HepG2 (cell line): ENCODE data around the gene HIF1AN. TPM values are rescaled to one million over a fixed set of nuclear protein-coding genes. Genes with fewer than 3 reads are reported as not detected.

Source experiments
- ATF4 ChIP-seq, 2 experiments: fragments of 450-650 bp in 1 of 2; sonication (generic) in 1 of 2; formaldehyde crosslinking; IDR thresholded peaks; 2 replicates each; pipeline versions ENCODE4 v1.5.0 to v1.8.0; 2020 to 2022; ENCODE audit warnings: mild to moderate bottlenecking in 1 of 2, missing genetic modification reagents in 1 of 2
- DZIP1 ChIP-seq: sonication (generic); formaldehyde crosslinking; IDR thresholded peaks from 2 replicates; pipeline ENCODE4 v1.5.0; 2020; ENCODE audit warnings: mild to moderate bottlenecking, missing genetic modification reagents
- FOXP1 ChIP-seq, 2 experiments: fragments of 450-650 bp in 1 of 2; IDR thresholded peaks; 2 replicates each; pipeline ENCODE4 v1.6.1; 2017 to 2018; ENCODE audit warnings: antibody characterized with exemption in 1 of 2
- GLI4 ChIP-seq: sonication (generic); formaldehyde crosslinking; IDR thresholded peaks from 2 replicates; pipeline ENCODE4 v1.5.1; 2020; ENCODE audit warnings: missing genetic modification reagents, mild to moderate bottlenecking, moderate library complexity, borderline replicate concordance
- HMG20B ChIP-seq: conservative IDR thresholded peaks from 2 replicates; pipeline ENCODE4 v1.6.1; 2016; ENCODE audit warnings: missing genetic modification reagents, missing compliant biosample characterization
- MATR3 ChIP-seq: sonication (generic); formaldehyde crosslinking; IDR thresholded peaks from 2 replicates; pipeline ENCODE4 v1.4.0; 2020; ENCODE audit warnings: missing genetic modification reagents
- MLLT10 ChIP-seq: sonication (generic); formaldehyde crosslinking; IDR thresholded peaks from 2 replicates; pipeline ENCODE4 v1.4.0; 2020; ENCODE audit warnings: missing genetic modification reagents
- MTA1 ChIP-seq: sonication (generic); formaldehyde crosslinking; IDR thresholded peaks from 2 replicates; pipeline ENCODE4 v1.4.0; 2020; ENCODE audit warnings: missing genetic modification reagents, mild to moderate bottlenecking, borderline replicate concordance
- MTF2 ChIP-seq: sonication (generic); formaldehyde crosslinking; IDR thresholded peaks from 2 replicates; pipeline ENCODE4 v1.5.0; 2020; ENCODE audit warnings: missing genetic modification reagents, borderline replicate concordance
- NFAT5 ChIP-seq: sonication (generic); formaldehyde crosslinking; IDR thresholded peaks from 2 replicates; pipeline ENCODE4 v1.4.0; 2020; ENCODE audit warnings: missing genetic modification reagents
- RBAK ChIP-seq: sonication (generic); formaldehyde crosslinking; IDR thresholded peaks from 2 replicates; pipeline ENCODE4 v1.5.1; 2020; ENCODE audit warnings: mild to moderate bottlenecking, missing genetic modification reagents
- STAT5B ChIP-seq: sonication (generic); formaldehyde crosslinking; IDR thresholded peaks from 2 replicates; pipeline ENCODE4 v1.4.0; 2020; ENCODE audit warnings: missing genetic modification reagents
- TCF7L2 ChIP-seq: IDR thresholded peaks from 2 replicates; pipeline ENCODE4 v1.6.1; 2011; ENCODE audit warnings: mild to moderate bottlenecking, low read depth, low read length, moderate library complexity
- TRAFD1 ChIP-seq: sonication (generic); formaldehyde crosslinking; IDR thresholded peaks from 2 replicates; pipeline ENCODE4 v1.5.1; 2020; ENCODE audit warnings: missing genetic modification reagents, mild to moderate bottlenecking, borderline replicate concordance
- ZMAT5 ChIP-seq: sonication (generic); formaldehyde crosslinking; IDR thresholded peaks from 2 replicates; pipeline ENCODE4 v1.5.0; 2020; ENCODE audit warnings: mild to moderate bottlenecking, low read depth, missing genetic modification reagents, borderline replicate concordance
- ZNF296 ChIP-seq: sonication (generic); formaldehyde crosslinking; conservative IDR thresholded peaks from 2 replicates; pipeline ENCODE4 v1.5.0; 2020; ENCODE audit warnings: mild to moderate bottlenecking, missing genetic modification reagents
- ZNF3 ChIP-seq: IDR thresholded peaks from 2 replicates; pipeline ENCODE4 v1.7.0; 2017; ENCODE audit warnings: inconsistent platforms
- ZNF510 ChIP-seq: sonication (generic); formaldehyde crosslinking; IDR thresholded peaks from 2 replicates; pipeline ENCODE4 v1.4.0; 2020; ENCODE audit warnings: low read depth, mild to moderate bottlenecking, missing genetic modification reagents
- polyA plus RNA-seq, 8 experiments: library from polyadenylated mRNA; depleted of rRNA in 3 of 8; stranded (reverse) in 7 of 8; unstranded in 1 of 8; fragments of >200 nt; fragmentation: Illumina TruSeq in 4 of 8; extraction: Trizol in 4 of 8; gene quantifications; 2 replicates each; pipeline versions ENCODE4 v1.2.1 to v1.2.3, GENCODE V29; 2011 to 2016; ENCODE audit warnings: low read depth in 4 of 8, missing spikeins in 1 of 8, mixed read lengths in 1 of 8; ENCODE audit not compliant: insufficient read depth in 1 of 8
- total RNA-seq, 5 experiments: library from RNA; depleted of rRNA; stranded (reverse); fragments of >200 nt; fragmentation: Illumina TruSeq; extraction: Trizol; gene quantifications; 2 replicates each; pipeline ENCODE4 v1.2.3, GENCODE V29; 2016; ENCODE audit warnings: low read depth in 1 of 5

The HIF1AN gene
- total and polyA plus RNA-seq, 2 of the 13 experiments (the other 11 are each of a cell fraction or from before 2014, with no cell fraction given) = 8.6 to 10.7 TPM

- TF ChIP-seq NFAT5 = no peak
- no peak for TF ChIP-seq ATF4 (CRISPR knock-in tag; IDR thresholded peaks at IDR 0.05)
- no peak for TF ChIP-seq MLLT10 (CRISPR knock-in tag)
- TF ChIP-seq ZNF3 (CRISPR knock-in tag) = no peak
- TF ChIP-seq ZNF510 (CRISPR knock-in tag) = no peak
- TF ChIP-seq TRAFD1 (CRISPR knock-in tag) = 0 out of 2 replicates have a peak, but pooled peaks have one; percentile 42
- no peak for TF ChIP-seq MATR3 (CRISPR knock-in tag)
- no peak for TF ChIP-seq STAT5B
- TF ChIP-seq RBAK (CRISPR knock-in tag) = no peak
- TF ChIP-seq MTF2 (CRISPR knock-in tag) = no peak
- no peak for TF ChIP-seq ZNF296 (CRISPR knock-in tag)
- TF ChIP-seq GLI4 (CRISPR knock-in tag) = no peak
- no peak for TF ChIP-seq FOXP1 (IDR thresholded peaks at IDR 0.05)
- no peak for TF ChIP-seq FOXP1 (CRISPR knock-in tag; IDR thresholded peaks at IDR 0.05)
- TF ChIP-seq HMG20B (CRISPR knock-in tag) = no peak
- TF ChIP-seq ZMAT5 (CRISPR knock-in tag) = no peak
- TF ChIP-seq DZIP1 (CRISPR knock-in tag) = no peak
- TF ChIP-seq MTA1 (CRISPR knock-in tag) = no peak
- TF ChIP-seq TCF7L2 = no peak
Observed at GRCh38 chr10:100562008-100562672, 26.4 kb downstream of the HIF1AN start (continued).
